Activated T-cell treated with anti-CD3 and anti-CD28 coated beads, Interleukin-2, amount 50 U/mL, for 4 hours (primary cell): ENCODE results near the gene MAP1S. TPM values are rescaled to one million over a fixed set of nuclear protein-coding genes. Genes with fewer than 3 reads are reported as not detected.

Experiments
- ATAC-seq, 2 donors: fragments of 200-7000 bp; cut with Tn5 transposase; one replicate each; pipeline ENCODE4 v1.10.0; 2021
- DNase-seq: peaks from one replicate; pipeline ENCODE4 v3.0.0-alpha.2; 2020
- H3K27me3 Mint-ChIP-seq: one replicate; pipeline ENCODE4 v1.8.0; 2021; ENCODE audit warnings: low read depth, mixed read lengths
- H3K36me3 Mint-ChIP-seq: one replicate; pipeline ENCODE4 v1.8.0; 2022; ENCODE audit warnings: mixed read lengths; ENCODE audit not compliant: insufficient read depth
- H3K4me1 Mint-ChIP-seq: one replicate; pipeline ENCODE4 v1.8.0; 2021; ENCODE audit warnings: low read depth, mixed read lengths
- H3K4me3 Mint-ChIP-seq: one replicate; pipeline ENCODE4 v1.8.0; 2021; ENCODE audit warnings: mild to moderate bottlenecking, moderate library complexity, mixed read lengths
- H3K9me3 Mint-ChIP-seq: one replicate; pipeline ENCODE4 v1.8.0; 2021; ENCODE audit warnings: mixed read lengths
- total RNA-seq, 3 donors: library from RNA; stranded (reverse); gene quantifications; one replicate each; pipeline ENCODE4 v1.2.1, GENCODE V29; 2021

MAP1S gene
- total RNA-seq, 3 donors from 2014 or later = 75.7 to 81.4 (median 79.3) TPM

DNA sequence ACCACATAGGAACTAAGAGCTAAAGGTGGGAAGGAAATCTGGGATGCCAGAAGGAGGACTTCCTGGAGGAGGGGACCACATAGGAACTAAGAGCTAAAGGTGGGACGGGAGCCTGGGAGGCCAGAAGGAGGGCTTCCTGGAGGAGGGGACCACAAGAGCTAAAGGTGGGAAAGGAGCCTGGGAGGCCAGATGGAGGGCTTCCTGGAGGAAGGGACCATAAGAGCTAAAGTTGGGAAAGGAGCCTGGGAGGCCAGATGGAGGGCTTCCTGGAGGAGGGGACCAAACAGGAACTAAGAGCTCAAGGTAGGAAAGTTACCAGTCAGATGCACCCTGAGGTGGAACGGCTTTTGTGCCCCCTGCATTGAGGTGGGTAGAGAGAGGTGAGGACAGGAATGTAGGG is 22.2 kb downstream of the MAP1S start:
- no peaks in the 10 kb centered on the region for H3K36me3 Mint-ChIP-seq
- H3K27me3 Mint-ChIP-seq = no peaks in the 10 kb centered on the region
- no peaks in the 10 kb centered on the region for H3K9me3 Mint-ChIP-seq
- ATAC-seq = no peak
- DNase-seq = no peak
- H3K4me1 Mint-ChIP-seq = peaks cover 11% of the 10 kb centered on the region
- H3K4me3 Mint-ChIP-seq = no peak overlapping the region

DNA sequence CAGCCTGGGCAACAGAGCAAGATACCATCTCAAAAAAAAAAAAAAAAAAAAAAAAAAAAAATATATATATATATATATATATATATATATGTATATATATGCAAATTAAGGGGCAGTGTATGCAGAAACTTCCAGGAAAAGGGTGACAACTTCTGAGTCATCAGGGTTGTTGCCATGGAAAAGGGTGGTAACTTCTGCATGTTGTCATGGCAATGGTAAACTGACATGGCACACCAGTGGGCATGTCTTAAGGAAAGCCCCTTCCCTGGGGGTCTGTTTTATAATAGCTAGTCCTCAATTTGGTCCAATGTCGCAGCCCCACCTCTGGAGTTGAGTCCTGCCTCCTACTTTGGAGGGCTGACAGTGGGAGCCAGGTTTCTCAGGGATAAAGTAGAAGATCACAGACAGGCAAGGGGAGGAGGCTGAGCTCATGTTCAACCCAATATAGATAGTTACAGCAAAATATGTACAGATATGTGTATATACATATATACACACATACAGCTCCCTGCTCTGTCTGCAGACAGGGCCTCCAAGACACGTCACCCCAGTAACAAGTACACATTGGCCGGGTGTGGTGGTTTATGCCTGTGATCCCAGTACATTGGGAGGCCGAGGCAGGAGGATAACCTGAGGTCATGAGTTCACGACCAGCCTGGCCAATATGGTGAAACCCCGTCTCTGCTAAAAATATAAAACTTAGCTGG is 24.7 kb downstream of the MAP1S start:
- Mint-ChIP-seq H3K9me3 (no peaks in the 10 kb centered on the region), H3K27me3 (no peaks in the 10 kb centered on the region), H3K4me3 (no peak overlapping the region), H3K4me1 (peaks cover 23% of the 10 kb centered on the region), H3K36me3 (no peaks in the 10 kb centered on the region)
- ATAC-seq (no peak), DNase-seq (no peak)

DNA sequence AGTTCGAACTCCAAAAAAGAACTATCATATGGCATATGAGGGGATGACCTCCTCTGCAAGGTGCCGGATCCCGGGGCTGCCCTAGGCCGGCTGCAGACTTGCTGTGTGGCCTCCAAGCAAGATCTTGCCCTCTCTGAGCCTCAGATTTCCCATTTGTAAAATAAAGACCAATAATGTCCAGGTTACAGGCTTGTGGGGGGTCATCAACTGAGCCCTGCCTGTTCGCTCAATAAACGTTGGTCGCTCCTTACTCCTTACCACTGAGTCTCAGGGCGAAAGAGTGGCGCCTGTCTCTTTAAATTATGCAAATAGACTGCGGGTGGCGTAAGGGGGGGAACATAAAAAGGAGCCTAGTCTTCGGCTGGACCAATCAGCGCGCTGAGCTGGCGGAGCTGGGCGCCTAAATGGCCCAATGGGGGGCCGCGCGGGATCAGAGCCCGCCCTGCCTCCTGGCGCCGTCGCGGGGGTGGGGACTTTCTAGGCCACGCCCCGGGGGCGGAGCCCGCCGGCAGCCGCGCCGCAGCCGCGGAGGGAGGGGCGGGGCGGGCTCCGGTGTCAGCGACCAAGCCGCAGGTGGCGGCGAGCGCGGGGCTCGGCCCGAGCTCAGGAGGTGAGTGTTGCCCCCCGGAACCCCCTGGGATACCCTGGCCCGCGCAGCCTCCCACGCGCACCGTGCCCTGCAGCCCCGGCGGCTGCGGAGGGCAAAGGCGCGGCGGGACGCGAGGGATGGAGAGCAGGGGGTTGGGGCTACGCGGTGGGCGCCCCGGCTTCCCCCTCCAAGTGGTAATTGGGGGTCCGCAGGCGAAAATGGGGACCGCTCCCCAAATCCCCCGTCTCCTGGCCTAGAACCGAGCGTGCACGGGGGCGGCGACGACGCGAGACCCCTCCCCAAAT is 28.2 kb downstream of the MAP1S start:
- DNase-seq = peak; percentile 93
- no peaks in the 10 kb centered on the region for H3K36me3 Mint-ChIP-seq
- H3K9me3 Mint-ChIP-seq = no peaks in the 10 kb centered on the region
- peaks cover 47% of the 10 kb centered on the region for H3K4me1 Mint-ChIP-seq
- ATAC-seq = peak; percentile 93 to 96
- H3K4me3 Mint-ChIP-seq = peak overlapping the region; percentile 92
- no peaks in the 10 kb centered on the region for H3K27me3 Mint-ChIP-seq

DNA sequence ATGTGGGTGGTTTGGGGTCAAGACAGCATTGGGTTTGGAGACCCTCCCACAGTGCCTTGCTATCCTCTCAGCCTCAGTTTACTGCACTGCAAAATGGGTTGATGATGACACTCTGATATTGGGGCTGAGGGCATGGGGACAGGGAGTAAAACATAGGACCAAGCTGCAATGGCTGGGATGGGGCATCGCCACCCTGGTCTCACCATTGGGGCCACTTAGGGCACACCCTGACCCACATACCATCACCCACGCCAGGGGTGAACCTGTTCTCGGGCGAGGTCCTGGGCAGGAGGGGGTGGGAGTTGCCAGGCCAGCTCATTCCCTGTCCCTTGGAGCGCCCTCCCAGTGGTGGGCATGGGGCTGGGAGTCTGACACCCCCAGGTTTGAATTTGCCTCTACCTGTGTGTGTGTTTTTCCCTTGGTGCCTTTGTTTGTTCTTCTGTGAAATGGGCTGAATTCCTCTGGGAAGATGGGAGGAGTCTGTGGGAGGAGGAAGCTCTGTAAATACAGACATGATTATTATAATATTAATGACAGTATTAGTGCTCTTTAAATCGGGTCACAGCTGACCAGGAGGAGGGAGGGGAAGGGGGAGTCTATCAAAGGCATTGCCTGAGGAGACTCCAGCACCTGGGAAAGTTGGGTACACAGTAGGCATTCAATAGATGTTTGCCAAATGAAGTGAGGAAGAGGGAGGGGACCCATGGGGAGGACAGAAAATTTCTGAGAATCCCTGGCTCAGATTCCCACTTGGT is 29.8 kb downstream of the MAP1S start:
- DNase-seq (no peak), ATAC-seq (no peak)
- no peaks in the 10 kb centered on the region for H3K27me3 Mint-ChIP-seq
- H3K4me3 Mint-ChIP-seq = peak overlapping the region; percentile 92
- no peaks in the 10 kb centered on the region for H3K9me3 Mint-ChIP-seq
- peaks cover 48% of the 10 kb centered on the region for H3K4me1 Mint-ChIP-seq
- no peaks in the 10 kb centered on the region for H3K36me3 Mint-ChIP-seq

DNA sequence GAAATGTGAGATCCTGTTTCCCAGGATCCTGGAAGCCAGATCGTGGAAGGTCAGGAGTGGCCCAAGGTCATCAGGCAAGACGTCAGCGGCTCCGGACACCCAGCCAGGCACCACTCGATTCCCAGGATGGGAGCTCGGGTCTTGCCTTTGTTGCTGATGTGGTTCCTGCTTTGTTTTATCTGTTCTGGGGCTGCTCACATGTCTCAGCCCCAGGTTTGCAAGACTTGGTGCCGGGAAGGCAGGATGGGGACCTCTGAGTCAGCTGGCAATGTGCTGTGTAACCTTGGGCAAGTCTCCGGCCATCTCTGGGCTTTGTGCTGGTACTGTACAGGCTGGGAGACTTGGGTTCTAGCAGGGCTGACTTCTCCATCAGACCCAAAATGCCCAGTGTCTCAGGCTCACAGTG is 30.6 kb downstream of the MAP1S start:
- H3K4me1 Mint-ChIP-seq = peaks cover 51% of the 10 kb centered on the region
- DNase-seq = peak; percentile 31
- no peaks in the 10 kb centered on the region for H3K27me3 Mint-ChIP-seq
- H3K4me3 Mint-ChIP-seq = peak overlapping the region; percentile 92
- H3K36me3 Mint-ChIP-seq = peaks cover 3% of the 10 kb centered on the region
- no peaks in the 10 kb centered on the region for H3K9me3 Mint-ChIP-seq
- no peak for ATAC-seq

DNA sequence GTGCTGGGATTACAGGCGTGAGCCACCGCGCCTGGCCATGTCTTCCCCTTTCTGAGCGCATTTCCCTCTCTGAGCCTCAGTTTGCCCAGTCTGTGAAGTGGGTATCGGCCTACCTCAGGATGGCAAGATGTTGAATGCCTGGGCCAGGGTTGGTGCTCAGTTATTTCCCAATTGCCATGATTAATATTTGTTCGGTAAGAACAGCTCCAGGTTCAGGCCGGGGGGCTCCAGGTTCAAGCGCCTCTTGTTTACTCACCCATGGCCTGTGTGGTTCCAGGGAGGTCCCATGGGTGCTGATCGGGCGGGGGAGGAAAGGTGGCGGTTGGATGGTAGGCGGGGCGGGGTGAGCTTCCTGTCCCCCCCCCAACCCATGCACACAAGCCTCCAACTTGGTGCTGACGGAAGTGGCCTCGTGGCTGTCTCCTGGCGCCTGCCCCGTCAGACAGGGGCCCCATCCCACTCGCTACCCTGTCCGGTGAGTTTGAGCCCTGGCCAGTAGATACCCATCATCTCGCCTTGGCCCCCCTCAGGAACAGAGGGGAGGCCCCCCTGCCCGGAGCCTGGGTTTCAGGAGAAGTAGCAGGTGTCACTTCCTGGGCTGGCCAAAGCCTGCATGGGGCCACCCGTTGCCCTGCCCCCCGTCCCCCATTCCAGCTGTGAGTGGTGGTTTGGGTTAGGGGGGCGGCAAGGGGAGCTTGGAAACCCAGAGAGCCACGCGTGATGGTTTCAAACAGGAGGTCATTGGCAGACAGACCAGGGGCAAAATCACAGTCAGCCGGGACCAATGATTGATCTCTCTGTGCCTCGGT is 32.0 kb downstream of the MAP1S start, which contains the start of gene FCHO1:
TSS of gene FCHO1 (plus strand) at position 375 of the 809 bp plus-strand sequence. CDS start 3,688 bp downstream, outside the sequence.
- ATAC-seq (peak; percentile 62 to 66), DNase-seq (peak; percentile 84)
- Mint-ChIP-seq H3K4me1 (peaks cover 62% of the 10 kb centered on the region), H3K4me3 (peak within 1 kb of the TSS; percentile 92), H3K27me3 (no peaks in the 10 kb centered on the region), H3K36me3 (peaks cover 8% of the 10 kb centered on the region), H3K9me3 (no peaks in the 10 kb centered on the region)

DNA sequence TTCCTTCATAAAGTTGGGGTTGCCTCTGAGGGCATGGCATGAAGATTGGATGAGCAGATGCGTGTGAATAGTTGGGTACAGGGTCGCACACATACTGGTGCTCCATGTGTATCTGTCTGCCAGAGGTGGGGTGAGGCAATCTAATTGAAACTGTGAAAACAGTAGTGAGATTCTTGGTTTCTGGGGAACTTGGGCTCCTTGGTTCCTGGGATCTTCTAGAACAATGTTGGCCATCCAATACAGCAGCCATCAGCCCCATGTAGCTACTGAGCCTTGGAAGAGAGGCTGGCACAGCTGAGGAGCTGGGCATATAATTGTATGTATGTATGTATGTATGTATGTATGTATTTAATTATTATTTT is 32.6 kb downstream of the MAP1S start:
- Mint-ChIP-seq H3K27me3 (no peaks in the 10 kb centered on the region), H3K9me3 (no peaks in the 10 kb centered on the region), H3K36me3 (peaks cover 8% of the 10 kb centered on the region), H3K4me3 (peak overlapping the region; percentile 92), H3K4me1 (peaks cover 60% of the 10 kb centered on the region)
- ATAC-seq = peak in 1 of 2 donors; percentile 7
- no peak for DNase-seq

DNA sequence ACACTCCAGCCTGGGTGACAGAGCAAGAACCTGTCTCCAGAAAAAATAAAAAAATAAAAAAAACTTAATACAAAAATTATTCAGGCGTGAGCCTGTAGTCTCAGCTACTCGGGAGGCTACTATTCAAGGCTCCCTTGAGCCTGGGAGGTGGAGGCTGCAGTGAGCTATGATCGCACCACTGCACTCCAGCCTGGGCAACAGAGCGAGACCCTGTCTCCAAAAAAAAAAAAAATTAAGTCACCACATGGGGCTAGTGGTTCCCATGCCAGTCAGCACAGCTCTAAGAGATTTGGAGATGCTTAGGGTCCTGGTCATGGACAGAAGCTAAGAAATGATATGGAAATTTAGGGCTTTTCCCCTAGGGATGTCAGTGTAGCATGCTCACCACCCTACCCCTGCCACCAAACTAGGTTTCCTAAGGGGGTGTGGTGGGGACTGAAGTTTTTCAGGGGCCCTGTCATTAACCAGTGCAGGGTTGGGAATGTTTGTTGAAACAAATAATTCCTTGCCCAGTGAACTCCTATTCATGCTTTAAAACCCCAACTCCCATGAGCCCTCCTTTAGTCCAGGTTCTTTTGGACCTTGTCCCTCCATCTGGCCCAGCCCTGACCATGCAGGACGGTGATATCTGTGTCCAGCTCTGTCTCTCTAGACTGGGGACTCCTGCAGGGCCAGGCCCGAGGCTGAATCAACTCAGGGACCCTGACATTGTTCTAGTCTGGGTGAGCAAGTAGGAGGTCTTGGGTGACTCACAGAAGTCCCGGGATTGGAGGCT is 33.8 kb downstream of the MAP1S start:
- no peaks in the 10 kb centered on the region for H3K9me3 Mint-ChIP-seq
- H3K27me3 Mint-ChIP-seq = no peaks in the 10 kb centered on the region
- peaks cover 11% of the 10 kb centered on the region for H3K36me3 Mint-ChIP-seq
- peaks cover 56% of the 10 kb centered on the region for H3K4me1 Mint-ChIP-seq
- no peak for ATAC-seq
- no peak overlapping the region for H3K4me3 Mint-ChIP-seq
- DNase-seq = no peak

DNA sequence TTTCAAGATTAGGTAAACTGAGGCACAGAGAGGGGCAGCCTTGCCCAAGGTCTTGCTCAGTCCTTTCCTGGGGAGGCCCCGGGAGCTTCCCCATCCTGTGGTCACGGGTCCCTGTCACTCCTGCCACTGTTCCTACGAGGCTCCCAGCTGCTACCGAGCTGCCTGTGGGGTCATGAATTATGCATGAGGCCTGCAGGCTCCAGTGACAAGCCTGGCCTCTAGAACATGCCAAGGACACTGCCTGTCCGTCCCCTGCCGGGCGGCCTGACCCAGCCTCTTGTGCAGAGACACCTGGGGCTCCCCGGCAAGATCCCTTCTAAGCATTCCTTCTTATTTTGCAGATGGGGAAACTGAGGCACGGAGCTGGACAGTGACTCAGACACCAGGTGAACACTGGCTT is 34.7 kb downstream of the MAP1S start:
- ATAC-seq (no peak), DNase-seq (no peak)
- peaks cover 16% of the 10 kb centered on the region for H3K36me3 Mint-ChIP-seq
- no peak overlapping the region for H3K4me3 Mint-ChIP-seq
- H3K4me1 Mint-ChIP-seq = peaks cover 49% of the 10 kb centered on the region
- no peaks in the 10 kb centered on the region for H3K9me3 Mint-ChIP-seq
- H3K27me3 Mint-ChIP-seq = no peaks in the 10 kb centered on the region

DNA sequence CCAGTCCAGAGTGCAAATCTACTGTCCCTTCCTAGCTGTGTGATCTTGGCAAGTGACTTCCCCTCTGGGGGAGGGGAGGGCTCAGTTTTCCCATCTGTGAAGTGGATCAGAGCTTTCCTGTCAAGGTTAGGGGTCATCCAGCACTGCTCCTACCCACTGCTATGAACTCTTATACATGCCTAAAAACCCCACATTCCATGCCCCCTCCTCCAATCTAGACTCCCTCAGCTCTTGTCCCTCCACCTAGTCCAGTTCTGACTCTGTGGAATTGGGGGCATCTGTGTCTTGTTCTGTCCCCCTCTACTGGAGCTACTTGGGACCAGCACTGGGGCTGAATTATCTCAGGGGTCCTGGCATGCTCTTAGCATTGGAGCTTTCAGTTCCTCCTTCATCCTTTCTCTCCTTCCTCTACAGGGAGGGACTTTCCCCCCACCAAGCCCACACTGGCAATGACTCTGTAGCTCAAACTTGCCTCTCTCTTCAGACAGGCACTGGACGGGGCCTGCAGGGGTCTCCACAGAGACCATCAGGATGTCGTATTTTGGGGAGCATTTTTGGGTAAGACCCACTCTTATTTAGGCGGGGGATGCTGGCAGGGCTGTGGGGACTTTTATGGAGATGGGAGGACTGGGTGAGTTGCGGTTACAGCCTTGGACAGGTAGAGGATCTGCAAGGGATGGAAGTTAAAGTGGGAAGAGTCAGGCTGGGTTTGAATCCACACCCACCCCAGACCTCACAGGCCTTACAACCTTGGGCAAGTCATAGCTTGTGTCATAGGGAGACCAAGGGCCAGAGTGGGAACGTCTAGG is 35.6 kb downstream of the MAP1S start:
- H3K36me3 Mint-ChIP-seq = peaks cover 17% of the 10 kb centered on the region
- H3K9me3 Mint-ChIP-seq = no peaks in the 10 kb centered on the region
- no peak for ATAC-seq
- no peak overlapping the region for H3K4me3 Mint-ChIP-seq
- H3K4me1 Mint-ChIP-seq = peaks cover 40% of the 10 kb centered on the region
- DNase-seq = no peak
- no peaks in the 10 kb centered on the region for H3K27me3 Mint-ChIP-seq

DNA sequence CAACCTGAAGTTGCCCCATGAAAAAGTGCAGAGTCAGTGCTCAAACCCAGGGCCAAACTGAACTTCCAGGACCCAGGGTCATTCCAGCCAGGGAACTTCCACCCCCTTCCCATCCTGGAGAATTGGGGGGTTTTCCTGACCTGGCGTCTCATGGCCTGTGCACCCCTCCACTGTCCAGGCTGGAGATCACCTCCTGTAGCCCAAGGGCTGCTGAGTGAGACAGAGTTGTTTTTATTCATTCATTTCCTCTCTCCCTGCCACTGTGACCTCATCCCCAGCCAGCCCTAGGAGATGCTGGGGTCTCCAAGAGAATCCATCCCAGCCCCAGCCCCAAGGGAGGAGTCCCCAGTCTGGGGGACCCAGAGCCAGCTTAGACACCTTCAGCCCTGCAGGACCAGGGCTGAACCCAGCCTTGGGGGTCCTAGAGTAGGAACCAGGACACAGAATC is 36.2 kb downstream of the MAP1S start:
- no peaks in the 10 kb centered on the region for H3K27me3 Mint-ChIP-seq

DNA sequence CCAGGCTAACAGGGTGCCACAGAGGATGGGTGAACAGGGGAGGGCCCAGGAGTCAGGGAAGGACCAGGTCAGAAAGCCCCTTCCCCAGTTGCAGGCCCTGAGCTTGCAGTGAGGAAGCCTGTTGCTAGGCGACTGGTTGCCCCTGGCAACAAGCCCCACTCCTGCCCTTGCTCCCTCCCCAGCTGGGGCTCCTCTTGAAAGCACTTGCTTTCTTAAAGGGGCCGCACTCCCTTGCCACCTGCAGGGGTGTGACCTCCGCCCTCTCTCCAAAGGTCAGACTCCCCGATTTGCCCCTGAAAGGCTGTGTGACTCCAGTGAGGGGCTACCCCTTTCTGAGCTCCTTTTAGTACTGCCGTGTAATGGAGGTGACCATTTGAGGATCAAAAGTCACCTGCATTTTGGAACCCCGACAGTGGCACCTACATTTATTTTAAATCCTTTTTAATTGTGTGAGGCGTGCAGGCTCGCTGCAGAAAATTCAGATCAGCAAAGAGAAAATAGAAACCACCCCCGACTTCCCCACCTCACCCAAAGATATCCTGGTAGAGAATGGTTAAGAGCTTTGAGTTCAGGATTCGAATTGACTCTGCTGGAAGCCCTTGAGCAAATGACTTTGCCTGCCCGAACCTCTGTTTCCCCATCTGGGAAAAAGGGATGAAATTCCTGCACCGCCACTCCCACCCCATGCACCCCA is 36.8 kb downstream of the MAP1S start:
- Mint-ChIP-seq H3K4me1 (peaks cover 31% of the 10 kb centered on the region), H3K9me3 (no peaks in the 10 kb centered on the region), H3K36me3 (peaks cover 22% of the 10 kb centered on the region), H3K27me3 (no peaks in the 10 kb centered on the region), H3K4me3 (peak overlapping the region; percentile 11)
- no peak for DNase-seq
- ATAC-seq = no peak

More for the DNA sequence above, 36.2 kb downstream of the MAP1S start:
- Mint-ChIP-seq H3K9me3 (no peaks in the 10 kb centered on the region), H3K4me1 (peaks cover 35% of the 10 kb centered on the region), H3K4me3 (peak overlapping the region; percentile 11), H3K36me3 (peaks cover 19% of the 10 kb centered on the region)
- no peak for DNase-seq
- no peak for ATAC-seq
